ENCODE results near the gene WWC1.

DNA sequence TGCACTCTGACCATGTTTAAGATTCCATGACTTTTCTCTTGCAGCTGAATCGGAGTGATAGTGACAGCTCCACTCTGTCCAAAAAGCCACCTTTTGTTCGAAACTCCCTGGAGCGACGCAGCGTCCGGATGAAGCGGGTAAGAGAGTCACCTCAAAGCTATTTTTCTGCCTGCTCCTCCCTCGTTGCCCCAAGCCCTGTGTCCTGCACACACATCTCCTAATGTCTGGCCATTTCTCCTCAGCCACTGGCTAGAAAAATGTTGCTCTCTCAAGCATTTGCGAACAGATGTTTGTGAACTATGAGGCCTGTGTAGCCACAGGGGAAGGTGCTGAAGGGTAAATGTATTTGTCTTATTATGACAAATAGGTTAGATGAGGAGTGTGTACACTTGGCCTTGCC, 169.2 kb downstream of the WWC1 start:
- TF ChIP-seq CTCF (IDR thresholded peaks at IDR 0.05; ENCODE audit: low read length) (no peak), EZH2 (IDR thresholded peaks at IDR 0.05; ENCODE audit: borderline replicate concordance, low read length) (no peak)
